MCF 10A (cell line): Measurements from ENCODE around the gene ALDH5A1. TPM values are rescaled to one million over a fixed set of nuclear protein-coding genes. Genes with fewer than 3 reads are reported as not detected.
A peak's percentile ranks its signal among the peaks of the same experiment; 100 is the strongest.

Experiments
- BruUV-seq: library from RNA; stranded (reverse); fragments of 400-500 nt; replicated peaks from 2 replicates; lab custom pipeline; 2021; lab: Mats Ljungman, UMichigan
- CTCF ChIA-PET: fragments of 300-600 bp; sonication (Branson Sonifier 250); formaldehyde crosslinking; extraction: SDS; loops from one replicate; lab custom pipeline; 2021; ENCODE audit warnings: antibody characterized with exemption, inconsistent platforms; lab: Yijun Ruan, JAX
- POLR2A ChIA-PET: fragments of 300-600, 350-650 bp; sonication (Branson Sonifier 250); formaldehyde crosslinking; extraction: SDS; loops from one replicate; lab custom pipeline; 2020; ENCODE audit warnings: antibody characterized with exemption, inconsistent platforms; lab: Yijun Ruan, JAX
- DNase-seq: peaks from one replicate; pipeline ENCODE4 v3.0.0-alpha.2; 2018; ENCODE audit not compliant: unreplicated experiment
- H3K27ac Mint-ChIP-seq: one replicate; pipeline ENCODE4 v1.8.0; 2022; ENCODE audit warnings: mild to moderate bottlenecking, low read depth, mixed read lengths; ENCODE audit not compliant: unreplicated experiment
- H3K27me3 Mint-ChIP-seq: one replicate; pipeline ENCODE4 v1.8.0; 2022; ENCODE audit warnings: mixed read lengths; ENCODE audit not compliant: insufficient read depth, unreplicated experiment
- H3K36me3 Mint-ChIP-seq: one replicate; pipeline ENCODE4 v1.8.0; 2022; ENCODE audit warnings: mild to moderate bottlenecking, moderate library complexity, mixed read lengths; ENCODE audit not compliant: insufficient read depth, unreplicated experiment
- H3K4me1 Mint-ChIP-seq: one replicate; pipeline ENCODE4 v1.8.0; 2022; ENCODE audit warnings: mixed read lengths; ENCODE audit not compliant: insufficient read depth, unreplicated experiment
- H3K4me3 Mint-ChIP-seq: one replicate; pipeline ENCODE4 v1.8.0; 2022; ENCODE audit warnings: mild to moderate bottlenecking, moderate library complexity, mixed read lengths; ENCODE audit not compliant: unreplicated experiment
- H3K9me3 Mint-ChIP-seq: one replicate; pipeline ENCODE4 v1.8.0; 2022; ENCODE audit warnings: mixed read lengths; ENCODE audit not compliant: unreplicated experiment
- CTCF ChIP-seq: fragments of 200-600 bp; IDR thresholded peaks from one replicate; pipeline ENCODE4 v1.8.0; 2022; ENCODE audit warnings: antibody characterized with exemption, mild to moderate bottlenecking; ENCODE audit not compliant: unreplicated experiment
- intact Hi-C: fragments of 100-400 bp; cut with micrococcal nuclease; formaldehyde crosslinking; loops from 2 replicates; pipeline ENCODE4 v1.14.1; 2022
- total RNA-seq: library from RNA; stranded (reverse); gene quantifications from 2 replicates; pipeline ENCODE4 v1.2.3, GENCODE V29; 2022

The ALDH5A1 gene
- total RNA-seq, 1 experiment from 2014 or later: 1.7 TPM

- Mint-ChIP-seq H3K4me3 (no peak overlapping the region), H3K36me3 (no peaks in the 10 kb centered on the region), H3K27me3 (no peaks in the 10 kb centered on the region), H3K9me3 (no peaks in the 10 kb centered on the region), H3K4me1 (no peaks in the 10 kb centered on the region), H3K27ac (no peak overlapping the region)
- DNase-seq: no peak
- POLR2A ChIA-PET: interaction anchor here (0.6 kb wide), 1 partner anchor 14 kb away, joined by 3 read pairs; no protein-coding TSS in a partner anchor
- TF ChIP-seq CTCF: no peak
- intact Hi-C loops: no loop called here
- no TSS peak for BruUV-seq
- CTCF ChIA-PET: interaction anchor here (0.6 to 3.4 kb wide), 4 partner anchors 10 to 1869 kb away, joined by 3 to 14 read pairs (median 4); no protein-coding TSS in a partner anchor
These were observed 18.8 kb downstream of the ALDH5A1 start for GRCh38 chr6:24513602-24514001.

GRCh38 chr6:24517659-24518543 is 23.1 kb downstream of the ALDH5A1 start:
- Mint-ChIP-seq H3K27me3 (no peaks in the 10 kb centered on the region), H3K4me3 (no peak overlapping the region), H3K36me3 (no peaks in the 10 kb centered on the region), H3K4me1 (peaks cover 4% of the 10 kb centered on the region), H3K27ac (no peak overlapping the region), H3K9me3 (no peaks in the 10 kb centered on the region)
- intact Hi-C loops: no loop called here
- no peak for DNase-seq
- no TSS peak for BruUV-seq
- ChIA-PET CTCF (interaction anchor here (0.5 to 1.2 kb wide), 3 partner anchors 88 to 178 kb away, joined by 3 read pairs; no protein-coding TSS in a partner anchor), POLR2A (no interaction called here)
- no peak for TF ChIP-seq CTCF

GRCh38 chr6:24520929-24521546 is 26.3 kb downstream of the ALDH5A1 start:
- Mint-ChIP-seq H3K36me3 (no peaks in the 10 kb centered on the region), H3K9me3 (no peaks in the 10 kb centered on the region), H3K4me1 (peaks cover 9% of the 10 kb centered on the region), H3K27me3 (no peaks in the 10 kb centered on the region), H3K27ac (no peak overlapping the region), H3K4me3 (no peak overlapping the region)
- BruUV-seq: no TSS peak
- TF ChIP-seq CTCF: peak; percentile 55
- CTCF ChIA-PET: interaction anchor here (0.6 to 2.8 kb wide), 39 partner anchors 9 to 1344 kb away, joined by 3 to 18 read pairs (median 4); partner anchors contain the start of genes ALDH5A1 and GPLD1
- intact Hi-C loops: loop anchor here (1.0 to 10.0 kb wide), 4 partner anchors 90 to 554 kb away; no protein-coding TSS in a partner anchor
- POLR2A ChIA-PET: interaction anchor here (1.1 to 1.7 kb wide), 2 partner anchors 27 to 91 kb away, joined by 4 read pairs; partner anchors contain the start of gene ALDH5A1
- peak; percentile 63 for DNase-seq
